H7 (cell line): ENCODE data around the gene MTMR1. TPM values are rescaled to one million over a fixed set of nuclear protein-coding genes. Genes with fewer than 3 reads are reported as not detected.

ENCODE experiments used
- DNase-seq: peaks from one replicate; pipeline ENCODE4 v3.0.0; 2012
- H3K27me3 ChIP-seq: 2 replicates; pipeline ENCODE4 v1.6.0; 2011; ENCODE audit warnings: mild to moderate bottlenecking, low read length; ENCODE audit not compliant: control insufficient read depth, insufficient read depth
- H3K36me3 ChIP-seq: replicated peaks from 2 replicates; pipeline ENCODE4 v1.5.1; 2011; ENCODE audit warnings: low read length; ENCODE audit not compliant: control insufficient read depth, insufficient read depth
- H3K4me3 ChIP-seq: 2 replicates; pipeline ENCODE4 v1.5.1; 2011; ENCODE audit warnings: low read depth, mild to moderate bottlenecking, control low read depth, low read length, moderate library complexity; ENCODE audit not compliant: insufficient read depth
- total RNA-seq: library from RNA; depleted of rRNA; stranded (reverse); fragments of >200 nt; shearing (Covaris generic); gene quantifications from 2 replicates; pipeline ENCODE4 v1.2.3, GENCODE V29; 2014

The MTMR1 gene
- total RNA-seq, 1 experiment from 2014 or later = 11.6 TPM

- Histone ChIP-seq H3K4me3 (no peak overlapping the region), H3K36me3 (no peaks in the 10 kb centered on the region), H3K27me3 (no peaks in the 10 kb centered on the region)
- DNase-seq = peak; percentile 47
These were observed 4.2 kb upstream of the MTMR1 start for GRCh38 chrX:150688911-150689451.

DNA sequence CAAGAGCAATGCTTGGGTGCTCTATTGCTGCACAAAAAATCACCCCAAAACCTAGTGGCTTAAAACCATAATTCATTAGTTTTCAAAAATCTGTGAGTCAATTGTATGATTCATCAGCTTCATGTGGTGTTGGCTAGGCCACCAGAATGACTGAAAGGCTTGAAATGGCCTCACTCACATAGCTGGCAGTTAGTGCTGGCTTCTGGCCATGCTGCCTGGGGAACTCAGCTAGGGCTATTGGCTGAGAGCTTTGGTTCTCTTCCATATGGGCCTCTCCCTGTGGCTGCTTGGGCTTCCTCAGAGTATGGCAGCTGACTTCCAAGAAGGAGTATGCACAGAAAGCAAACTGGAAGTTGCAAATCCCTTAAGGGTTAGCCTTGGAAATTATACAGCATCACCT is 3.1 kb upstream of the MTMR1 start:
- Histone ChIP-seq H3K27me3 (no peaks in the 10 kb centered on the region), H3K4me3 (no peak overlapping the region), H3K36me3 (no peaks in the 10 kb centered on the region)
- DNase-seq = no peak

DNA sequence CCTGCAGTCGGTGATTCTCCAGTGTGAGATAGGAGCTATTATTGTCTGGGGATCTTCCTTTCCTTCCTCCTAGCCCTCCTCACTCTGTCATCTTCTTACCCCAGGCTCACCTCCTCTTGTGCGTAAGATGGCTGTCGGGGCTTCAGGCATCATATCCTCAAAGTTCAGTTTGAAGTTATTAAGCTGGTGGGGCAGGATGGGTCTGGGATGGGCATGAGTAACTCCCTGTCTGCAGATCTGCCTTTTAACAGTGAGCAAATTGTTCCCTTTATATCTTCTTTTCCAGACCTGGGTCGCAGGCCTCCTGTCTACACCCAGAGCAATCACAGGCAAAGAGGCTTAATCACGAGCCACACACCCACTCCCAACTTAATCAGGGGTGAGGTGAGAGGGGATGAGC is 900 bp upstream of the MTMR1 start:
- H3K36me3 ChIP-seq = no peaks in the 10 kb centered on the region
- no peaks in the 10 kb centered on the region for H3K27me3 ChIP-seq
- DNase-seq = no peak
- H3K4me3 ChIP-seq = peak overlapping the region; percentile 67

DNA sequence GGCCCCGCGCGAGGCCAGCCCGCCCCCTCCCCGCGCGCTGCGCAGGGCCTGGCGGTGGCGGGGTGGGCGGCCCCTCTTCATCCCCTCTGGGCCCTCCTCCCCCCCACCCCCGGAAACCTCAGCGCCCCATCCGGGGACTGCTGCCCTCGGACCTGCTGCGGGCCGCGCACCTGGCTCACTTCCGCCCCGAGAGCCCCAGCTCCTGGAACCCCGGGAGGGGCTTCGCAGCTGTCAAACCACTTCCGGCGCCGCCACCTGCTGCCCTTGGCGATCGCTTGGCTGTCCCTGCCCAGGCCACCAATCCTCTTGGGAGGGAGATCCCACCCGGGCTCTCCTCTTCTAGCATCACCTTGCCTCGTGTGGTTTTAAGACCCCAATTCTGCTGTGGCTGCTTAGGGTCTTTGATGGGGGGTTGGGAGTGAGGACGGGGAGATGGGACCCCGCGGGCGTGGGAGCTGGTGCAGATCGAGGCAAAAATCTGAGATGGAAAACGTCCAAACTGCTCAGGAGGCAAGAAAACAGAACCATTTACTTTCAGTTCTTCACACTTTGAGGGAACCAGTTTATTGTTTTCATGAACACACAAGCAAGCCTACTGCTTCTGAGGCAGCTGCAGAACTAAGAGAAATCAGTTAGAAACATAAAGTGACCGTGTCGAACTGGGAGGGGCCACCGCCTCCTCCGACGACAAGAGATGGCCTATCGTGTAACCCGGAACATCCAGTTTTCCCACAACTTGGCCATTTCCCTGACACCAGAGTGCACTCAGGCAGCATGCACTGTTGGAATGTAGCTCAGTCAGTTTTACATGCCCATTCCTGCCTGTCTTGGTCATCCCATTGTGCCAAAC is 754 bp downstream of the MTMR1 start:
- no peaks in the 10 kb centered on the region for H3K27me3 ChIP-seq
- H3K4me3 ChIP-seq = peak overlapping the region; percentile 67
- peak; percentile 93 for DNase-seq
- H3K36me3 ChIP-seq = no peaks in the 10 kb centered on the region

DNA sequence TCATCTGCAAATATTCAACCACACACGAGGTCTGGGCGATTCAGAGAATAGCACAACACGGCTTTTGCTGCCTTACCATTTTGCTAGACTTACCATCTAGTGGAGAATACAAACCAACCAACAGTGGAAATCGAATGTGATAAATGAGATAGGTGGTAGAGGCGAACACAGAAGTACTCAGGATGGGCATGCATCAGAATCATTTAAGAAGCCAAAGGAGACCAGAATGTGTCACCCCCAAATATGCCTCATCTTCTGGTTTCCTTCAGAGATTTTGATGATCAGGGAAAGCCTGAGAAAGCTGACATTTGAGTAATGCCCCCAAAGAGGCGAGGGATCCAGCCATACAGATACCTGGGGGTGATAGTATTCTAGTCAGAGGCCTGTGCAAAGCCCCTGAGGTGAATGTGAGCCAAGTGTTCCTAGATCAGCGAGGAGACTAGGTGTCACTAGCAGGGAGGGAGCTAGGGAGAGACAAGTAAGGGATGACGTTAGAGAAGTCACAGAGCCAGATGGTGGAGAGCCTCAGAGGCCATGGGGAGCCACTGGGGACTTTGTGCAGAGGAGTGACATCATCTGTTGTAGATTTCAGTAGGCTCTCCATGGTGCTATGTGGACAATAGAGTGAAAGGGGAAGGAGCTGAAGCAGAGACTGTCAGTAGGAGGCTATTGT is 1.7 kb downstream of the MTMR1 start:
- Histone ChIP-seq H3K36me3 (no peaks in the 10 kb centered on the region), H3K4me3 (no peak overlapping the region), H3K27me3 (no peaks in the 10 kb centered on the region)
- DNase-seq = peak; percentile 13

GRCh38 chrX:150696331-150696730 is 3.1 kb downstream of the MTMR1 start:
- H3K36me3 ChIP-seq = no peaks in the 10 kb centered on the region
- no peaks in the 10 kb centered on the region for H3K27me3 ChIP-seq
- H3K4me3 ChIP-seq = no peak overlapping the region
- DNase-seq = no peak

GRCh38 chrX:150696866-150697265 is 3.7 kb downstream of the MTMR1 start:
- Histone ChIP-seq H3K4me3 (no peak overlapping the region), H3K36me3 (no peaks in the 10 kb centered on the region), H3K27me3 (no peaks in the 10 kb centered on the region)
- no peak for DNase-seq

- Histone ChIP-seq H3K27me3 (no peaks in the 10 kb centered on the region), H3K4me3 (no peak overlapping the region), H3K36me3 (no peaks in the 10 kb centered on the region)
- DNase-seq = no peak
These were observed 4.4 kb downstream of the MTMR1 start for GRCh38 chrX:150697641-150698040.

GRCh38 chrX:150698981-150699380 is 5.8 kb downstream of the MTMR1 start:
- no peaks in the 10 kb centered on the region for H3K27me3 ChIP-seq
- no peak overlapping the region for H3K4me3 ChIP-seq
- DNase-seq = no peak
- no peaks in the 10 kb centered on the region for H3K36me3 ChIP-seq

DNA sequence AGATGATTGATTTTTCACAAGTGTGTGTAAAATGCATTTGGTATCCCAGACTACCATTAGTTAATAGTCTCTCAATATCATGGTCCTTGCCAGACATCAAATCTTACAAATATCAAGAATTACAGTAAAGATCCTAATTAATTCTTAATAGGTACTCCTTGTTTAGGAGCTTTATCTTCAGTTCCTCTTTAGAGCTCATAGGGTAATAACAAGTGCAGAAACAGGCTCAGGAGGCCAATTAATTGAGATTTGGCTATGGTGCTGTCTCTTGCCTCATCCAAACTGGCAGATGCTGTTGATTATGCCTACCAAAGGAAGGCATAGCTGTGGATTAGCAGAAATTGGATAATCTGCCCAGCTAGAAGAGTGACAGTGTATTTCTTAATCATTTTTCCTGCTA is 6.9 kb downstream of the MTMR1 start:
- no peak overlapping the region for H3K4me3 ChIP-seq
- H3K36me3 ChIP-seq = no peaks in the 10 kb centered on the region; the same call in 1 of the 2 replicates
- DNase-seq = no peak
- no peaks in the 10 kb centered on the region for H3K27me3 ChIP-seq

DNA sequence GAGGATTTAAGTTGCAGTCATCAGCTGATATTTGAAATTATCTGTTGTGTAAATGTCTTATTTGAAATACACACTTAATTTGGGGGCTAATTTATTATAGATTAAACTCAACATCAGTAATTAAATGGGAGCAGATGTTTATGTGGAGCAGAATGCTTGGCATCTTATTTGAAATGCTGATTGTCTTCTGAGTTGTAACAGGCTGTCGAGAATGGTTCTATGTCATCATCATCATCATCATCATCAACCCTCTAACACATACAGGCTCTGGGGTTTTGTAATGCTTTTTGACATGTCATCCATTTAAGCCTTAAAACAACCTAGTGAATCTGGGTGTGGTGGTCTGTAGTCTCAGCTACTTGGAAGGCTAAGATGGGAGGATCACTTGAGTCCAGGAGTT is 8.2 kb downstream of the MTMR1 start:
- Histone ChIP-seq H3K27me3 (no peaks in the 10 kb centered on the region), H3K36me3 (no peaks in the 10 kb centered on the region; the same call in none of the 2 replicates), H3K4me3 (no peak overlapping the region)
- DNase-seq = no peak

GRCh38 chrX:150702966-150703694 is 9.9 kb downstream of the MTMR1 start:
- DNase-seq = no peak

GRCh38 chrX:150703695-150703974 is 10.4 kb downstream of the MTMR1 start:
- Histone ChIP-seq H3K36me3 (no peaks in the 10 kb centered on the region; the same call in none of the 2 replicates), H3K27me3 (no peaks in the 10 kb centered on the region), H3K4me3 (no peak overlapping the region)
- DNase-seq = no peak

More at GRCh38 chrX:150702966-150703694, 9.9 kb downstream of the MTMR1 start:
- Histone ChIP-seq H3K36me3 (no peaks in the 10 kb centered on the region; the same call in none of the 2 replicates), H3K27me3 (no peaks in the 10 kb centered on the region), H3K4me3 (no peak overlapping the region)

- DNase-seq = no peak
- no peak overlapping the region for H3K4me3 ChIP-seq
- no peaks in the 10 kb centered on the region for H3K27me3 ChIP-seq
- H3K36me3 ChIP-seq = no peaks in the 10 kb centered on the region; the same call in none of the 2 replicates
These were observed 10.9 kb downstream of the MTMR1 start for GRCh38 chrX:150704030-150704613.
